Measurements from ENCODE around the gene CRISPLD2.
"Not testable (repeated sequence)": the region's sequence is repeated elsewhere in the genome, so short reads cannot be mapped to it uniquely, and the experiment has no call there.

Gene CRISPLD2

GRCh38 chr16:84839956-84840355 is 20.2 kb downstream of the CRISPLD2 start:
- no peak for DNase-seq (ENCODE audit: low read depth in 2 of 2)

DNA sequence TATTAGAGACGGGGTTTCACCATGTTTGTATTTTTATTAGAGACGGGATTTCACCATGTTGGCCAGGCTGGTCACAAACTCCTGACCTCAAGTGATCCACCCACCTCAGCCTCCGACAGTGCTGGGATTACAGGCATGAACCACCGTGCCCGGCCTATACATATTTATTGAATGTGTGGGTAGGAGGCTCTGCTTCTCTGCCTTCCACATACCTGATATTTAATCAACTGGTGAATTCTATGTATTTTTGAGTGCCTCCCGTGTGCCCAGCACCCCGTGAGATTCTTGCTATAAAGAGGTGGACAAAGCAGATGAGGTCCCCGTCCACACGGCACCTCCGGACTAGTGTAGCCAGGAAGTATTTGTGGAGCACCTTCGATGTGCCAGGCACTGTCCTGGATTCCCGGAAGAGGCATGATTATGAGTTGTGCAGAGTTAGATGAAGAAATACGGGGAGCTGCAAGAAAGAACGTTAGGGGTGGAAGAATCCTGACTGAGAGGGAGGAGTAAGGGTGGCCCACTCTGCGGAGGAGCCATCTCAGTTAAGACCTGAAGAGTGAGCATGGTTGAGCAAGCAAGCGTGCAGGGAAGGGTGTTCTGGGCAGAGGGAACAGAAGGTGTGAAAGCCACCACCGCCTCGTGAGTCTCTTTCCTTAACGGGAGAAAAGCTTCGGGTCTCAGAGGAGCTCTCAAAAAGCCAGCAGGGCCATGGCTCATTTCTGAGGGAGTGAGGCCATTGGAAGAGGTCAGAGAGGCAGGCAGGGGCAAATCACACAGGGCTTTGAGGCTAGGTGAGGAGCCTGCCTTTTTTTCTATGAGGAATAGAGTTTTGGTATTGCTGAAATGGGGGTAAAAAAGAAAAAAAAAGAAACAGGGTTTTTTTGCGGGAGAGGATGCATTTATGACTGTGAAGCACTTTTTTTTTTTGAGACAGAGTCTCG is 21.2 kb downstream of the CRISPLD2 start:
- DNase-seq (ENCODE audit: low read depth in 2 of 2): no peak

DNA sequence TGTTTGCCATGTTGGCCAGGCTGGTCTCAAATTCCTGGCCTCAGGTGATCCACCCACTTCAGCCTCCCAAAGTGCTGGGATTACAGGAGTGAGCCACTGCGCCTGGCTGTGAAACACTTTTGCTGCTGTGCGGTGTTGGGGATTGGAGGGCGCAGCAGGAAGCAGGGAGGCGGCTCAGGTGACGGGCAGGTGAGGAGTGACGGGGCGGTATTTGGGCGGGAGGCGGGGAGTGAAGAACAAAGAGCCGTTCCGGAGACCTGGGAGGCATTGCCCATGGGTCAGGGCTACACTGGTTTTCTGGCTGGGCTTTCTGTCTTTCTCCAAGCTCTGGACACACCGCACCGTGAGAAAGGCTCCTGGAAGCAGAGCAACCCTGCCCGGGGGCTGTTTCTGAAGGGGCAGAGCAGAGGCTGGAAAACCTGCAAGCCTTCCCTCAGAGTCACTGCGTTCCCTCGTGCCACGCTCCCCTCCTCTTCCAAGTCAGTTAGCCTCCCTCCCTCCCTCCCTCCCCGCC is 22.1 kb downstream of the CRISPLD2 start:
- no peak for DNase-seq (ENCODE audit: low read depth in 2 of 2)

DNA sequence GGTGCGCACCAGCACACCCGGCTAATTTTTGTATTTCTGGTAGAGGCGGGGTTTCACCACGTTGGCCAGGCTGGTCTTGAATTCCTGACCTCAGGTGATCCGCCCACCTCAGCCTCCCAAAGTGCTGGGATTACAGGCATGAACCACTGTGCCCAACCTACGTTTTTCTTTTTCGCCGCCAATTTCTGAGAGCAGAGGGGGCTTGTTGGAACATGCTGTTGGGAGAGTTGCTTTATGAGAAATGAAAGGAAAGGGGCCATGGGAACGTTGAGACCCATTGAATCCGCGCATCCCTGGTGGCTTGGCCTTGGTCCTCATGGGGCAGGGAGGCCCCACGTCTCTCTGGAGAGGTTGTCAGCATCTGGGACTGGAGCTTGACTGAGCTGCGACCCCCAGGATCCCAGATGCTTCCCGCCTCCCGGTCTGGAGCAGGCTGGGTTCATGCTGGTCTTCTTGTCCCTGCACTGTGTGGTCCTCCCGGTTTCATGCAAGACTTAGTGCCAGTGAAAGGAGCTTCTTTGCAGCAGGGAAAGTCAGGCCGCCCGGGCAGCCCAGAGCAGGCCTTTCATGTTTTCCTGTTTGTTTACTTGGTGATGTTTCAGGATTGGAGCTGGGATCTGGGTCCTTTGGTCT is 22.8 kb downstream of the CRISPLD2 start:
- no peak for DNase-seq (ENCODE audit: low read depth in 2 of 2)

GRCh38 chr16:84843149-84844048 is 23.6 kb downstream of the CRISPLD2 start:
- DNase-seq (ENCODE audit: low read depth in 2 of 2): no peak

- DNase-seq (ENCODE audit: low read depth in 2 of 2): no peak
Observed at GRCh38 chr16:84844049-84844350, 24.2 kb downstream of the CRISPLD2 start.

DNA sequence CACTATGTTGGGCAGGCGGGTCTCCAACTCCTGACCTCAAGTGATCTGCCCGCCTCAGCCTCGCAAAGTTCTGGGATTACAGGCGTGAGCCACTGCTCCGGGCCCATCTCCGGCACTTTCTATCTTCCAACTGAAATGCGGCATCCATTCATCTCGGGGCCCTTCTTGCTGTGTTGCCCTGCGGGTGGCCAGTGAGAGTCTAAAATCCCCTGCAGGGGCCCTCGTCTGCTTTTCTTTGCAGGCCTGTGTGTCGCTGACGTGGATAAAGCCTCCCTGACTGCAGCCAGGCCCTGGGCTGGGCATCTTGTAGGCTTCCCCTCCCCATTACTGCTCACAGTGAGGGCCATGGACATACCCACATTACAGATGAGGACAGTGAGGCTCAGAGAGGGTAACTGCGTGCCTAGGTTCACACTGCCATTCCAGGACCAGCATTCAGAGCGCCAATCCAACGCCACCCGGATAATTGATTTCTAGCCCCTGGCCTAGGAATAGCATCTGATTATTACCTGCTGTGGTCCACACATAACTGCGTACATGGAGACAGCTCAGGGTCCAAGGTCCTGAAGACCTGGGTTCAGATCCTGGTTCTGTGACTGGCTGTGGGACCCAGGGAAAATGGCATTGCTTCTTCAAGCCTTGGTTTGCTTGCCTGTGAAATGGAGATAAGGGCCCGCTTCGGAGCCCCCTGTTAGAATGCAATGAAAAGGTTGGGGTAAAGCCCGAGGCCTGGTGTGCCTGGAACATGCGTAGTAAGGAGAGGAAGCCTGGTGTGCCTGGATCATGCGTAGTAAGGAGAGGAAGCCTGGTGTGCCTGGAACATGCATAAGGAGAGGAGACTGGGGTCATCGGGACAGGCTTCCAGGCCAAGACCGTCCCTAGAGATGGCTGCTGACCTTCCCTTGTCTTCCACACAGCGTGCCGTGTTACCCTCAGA is 25.0 kb downstream of the CRISPLD2 start:
- DNase-seq (ENCODE audit: low read depth in 2 of 2): no peak

DNA sequence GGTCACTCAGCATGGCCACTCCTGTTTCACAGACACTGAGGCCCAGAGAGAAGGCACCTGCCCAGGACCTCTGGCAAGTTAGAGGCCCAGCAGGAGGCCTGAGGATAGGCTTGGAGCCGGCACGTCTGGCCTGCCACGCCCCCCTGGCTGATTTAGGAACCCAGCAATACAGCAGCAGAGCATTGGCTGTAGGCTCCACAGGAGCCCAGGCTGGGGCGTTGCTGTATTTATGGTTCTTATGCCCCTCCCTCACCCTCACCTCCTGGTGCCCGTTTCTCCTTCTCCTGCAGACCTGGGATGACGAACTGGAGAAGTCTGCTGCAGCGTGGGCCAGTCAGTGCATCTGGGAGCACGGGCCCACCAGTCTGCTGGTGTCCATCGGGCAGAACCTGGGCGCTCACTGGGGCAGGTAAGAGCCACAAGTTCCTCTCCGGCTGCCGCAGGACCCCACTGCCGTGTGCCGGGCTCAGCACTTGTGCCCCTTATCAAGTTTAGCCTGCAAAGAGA is 25.8 kb downstream of the CRISPLD2 start:
- DNase-seq (ENCODE audit: low read depth in 2 of 2): no peak

- no peak for DNase-seq (ENCODE audit: low read depth in 2 of 2)
Observed at GRCh38 chr16:84847564-84848355, 28.0 kb downstream of the CRISPLD2 start.

DNA sequence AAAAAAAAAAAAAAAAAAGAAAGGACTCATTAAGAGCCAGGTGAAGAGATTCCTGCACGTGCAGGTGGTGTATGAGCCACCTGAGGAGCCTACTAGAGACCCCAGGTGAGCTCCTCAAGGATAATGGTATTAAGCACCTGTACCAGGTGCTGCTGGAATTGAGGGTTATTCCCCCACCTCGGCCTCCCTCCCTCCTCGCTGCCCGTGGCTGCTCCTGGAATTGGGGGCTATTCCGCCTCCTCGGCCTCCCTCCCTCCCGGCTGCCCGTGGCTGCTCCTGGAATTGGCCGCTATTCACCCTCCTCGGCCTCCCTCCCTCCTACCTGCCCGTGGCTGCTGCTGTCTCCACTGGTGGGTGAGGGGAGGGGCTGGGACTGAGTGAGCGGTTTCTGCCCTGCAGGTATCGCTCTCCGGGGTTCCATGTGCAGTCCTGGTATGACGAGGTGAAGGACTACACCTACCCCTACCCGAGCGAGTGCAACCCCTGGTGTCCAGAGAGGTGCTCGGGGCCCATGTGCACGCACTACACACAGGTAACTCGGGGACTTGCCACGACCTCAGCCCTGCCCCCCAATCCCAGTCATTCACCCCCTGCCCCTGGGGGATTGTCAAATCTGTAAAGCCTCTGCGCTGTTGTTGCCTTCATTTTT is 29.3 kb downstream of the CRISPLD2 start:
- DNase-seq (ENCODE audit: low read depth in 2 of 2): no peak

DNA sequence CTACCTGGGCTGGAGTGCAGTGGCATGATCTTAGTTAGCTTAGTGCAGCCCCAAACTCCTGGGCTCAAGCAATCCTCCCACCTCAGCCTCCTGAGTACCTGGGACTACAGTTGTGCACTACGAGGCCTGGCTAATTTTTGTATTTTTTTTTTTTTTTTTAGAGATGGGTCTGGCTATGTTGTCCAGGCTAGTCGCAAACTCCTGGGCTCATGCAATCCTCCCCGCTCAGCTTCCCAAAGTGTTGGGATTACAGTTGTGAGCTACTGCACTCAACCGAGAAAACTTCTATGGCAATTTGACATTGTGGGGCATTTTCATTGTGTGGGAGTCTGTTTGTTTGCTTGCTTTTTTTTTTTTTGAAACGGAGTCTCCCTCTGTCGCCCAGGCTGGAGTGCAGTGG is 30.0 kb downstream of the CRISPLD2 start:
- DNase-seq (ENCODE audit: low read depth in 2 of 2): no peak

DNA sequence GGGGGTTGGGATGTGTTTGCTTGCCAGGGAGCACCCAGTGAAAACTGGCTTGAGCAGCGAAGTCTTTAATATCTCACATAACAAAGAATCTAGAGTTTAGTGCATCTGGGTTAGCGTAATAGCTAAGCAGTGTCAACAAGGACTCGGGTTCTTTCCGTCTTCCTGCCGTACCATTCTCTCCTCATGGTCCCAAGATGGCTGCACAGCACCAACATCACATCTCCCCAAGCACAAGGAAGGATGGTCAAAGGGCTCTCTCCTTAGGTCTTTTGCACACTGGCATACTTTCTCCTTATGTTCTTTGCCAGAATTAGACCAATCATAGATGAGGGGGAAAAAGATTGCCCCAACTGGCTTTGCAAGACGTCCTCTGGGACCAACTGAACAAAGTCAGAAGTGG is 30.9 kb downstream of the CRISPLD2 start:
- DNase-seq (ENCODE audit: low read depth in 2 of 2): no peak

DNA sequence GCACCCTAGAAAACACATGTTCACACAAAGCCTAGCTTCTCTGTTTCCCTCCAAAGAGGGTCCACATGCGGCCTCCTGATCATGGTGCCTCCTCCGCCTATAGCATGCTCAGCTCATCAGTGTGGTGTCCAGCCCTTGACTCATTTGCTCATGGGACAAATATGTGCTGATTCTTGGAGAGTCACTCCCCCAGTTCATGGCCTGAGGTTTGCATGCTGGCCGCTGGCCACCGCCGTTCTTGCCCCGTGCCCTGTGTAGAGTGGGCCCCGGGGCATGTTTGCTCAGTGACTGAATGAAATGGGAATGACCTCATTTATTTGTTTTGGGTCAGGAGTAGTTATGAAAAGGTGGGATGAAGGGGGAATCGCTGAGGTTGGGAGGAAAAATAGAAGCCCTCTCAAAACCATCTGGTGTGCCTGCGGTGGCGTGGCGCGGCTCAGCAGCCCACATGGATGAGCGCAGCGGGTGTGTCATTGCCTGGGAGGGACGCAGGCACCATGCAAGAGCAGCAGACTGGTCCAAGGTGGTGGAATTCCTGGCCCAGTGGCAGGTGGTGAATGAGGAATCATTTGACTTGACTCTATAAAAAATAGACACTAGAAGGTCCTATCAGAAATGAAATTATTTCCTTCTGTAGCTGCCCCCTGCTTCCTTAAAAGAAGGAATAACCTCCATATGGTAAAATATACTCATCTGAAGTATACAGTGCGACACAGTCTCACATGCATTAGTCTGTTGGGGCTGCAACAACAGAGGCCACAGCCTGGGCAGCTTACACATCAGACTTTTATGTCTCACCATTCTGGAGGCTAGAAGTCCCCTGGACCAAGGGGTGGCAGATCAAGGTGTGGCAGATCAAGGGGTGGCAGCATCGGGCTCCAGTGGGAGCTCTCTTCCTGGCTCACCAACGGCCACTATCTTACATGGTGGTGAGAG is 31.7 kb downstream of the CRISPLD2 start:
- DNase-seq (ENCODE audit: low read depth in 2 of 2): no peak

DNA sequence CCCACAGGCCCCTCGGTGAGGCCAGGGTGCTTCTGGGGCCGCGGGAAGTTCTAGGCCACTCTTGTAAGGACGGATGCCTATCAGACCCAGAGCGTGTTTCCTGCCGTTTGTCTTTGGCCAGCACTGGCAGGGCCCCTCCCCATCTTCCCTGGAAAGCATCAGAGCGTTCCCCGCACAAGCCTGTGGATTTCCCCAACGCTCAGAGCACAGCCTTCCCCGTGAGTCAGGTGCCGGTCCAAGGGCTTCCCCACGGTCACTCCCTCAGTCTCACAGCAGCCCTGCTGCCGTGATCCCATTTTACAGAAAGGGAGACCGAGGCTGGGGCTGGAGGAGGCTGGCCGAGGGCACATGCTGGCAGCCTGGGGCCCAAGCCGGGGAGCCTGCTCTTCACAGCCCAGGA is 33.7 kb downstream of the CRISPLD2 start:
- no peak for DNase-seq (ENCODE audit: low read depth in 2 of 2)

GRCh38 chr16:84854759-84855158 is 35.0 kb downstream of the CRISPLD2 start:
- DNase-seq (ENCODE audit: low read depth in 2 of 2): no peak

DNA sequence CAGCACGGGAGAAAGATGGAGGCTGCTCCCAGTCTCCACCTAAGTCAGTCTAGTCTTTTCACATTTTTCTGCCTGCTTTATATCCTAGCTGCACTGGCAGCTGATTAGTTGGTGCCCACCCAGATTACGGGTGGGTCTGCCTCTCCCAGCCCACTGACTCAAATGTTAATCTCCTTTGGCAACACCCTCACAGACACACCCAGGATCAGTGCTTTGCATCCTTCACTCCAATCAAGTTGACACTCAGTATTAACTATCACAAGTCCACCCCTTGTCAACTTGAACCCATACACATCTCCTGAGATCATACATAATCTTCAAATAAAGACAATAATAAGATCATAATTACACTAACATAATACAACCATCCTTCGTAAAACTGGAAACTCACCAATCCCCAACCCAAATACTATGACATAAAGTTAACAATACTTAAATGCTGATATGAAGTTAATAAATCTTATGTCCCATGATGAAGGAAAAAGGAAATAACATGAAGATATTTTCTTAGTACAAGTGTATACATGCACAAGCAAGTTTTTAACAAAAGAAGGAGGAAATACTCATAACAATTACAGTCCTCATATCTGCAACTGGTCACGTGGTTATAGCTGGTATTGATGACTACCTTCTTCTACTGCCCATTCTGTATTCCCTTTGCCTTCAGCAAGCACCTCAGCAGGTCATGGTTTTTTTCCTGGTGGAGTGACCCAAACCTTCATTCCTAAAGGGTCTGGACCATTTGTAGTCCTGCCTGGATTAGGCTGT is 35.8 kb downstream of the CRISPLD2 start:
- DNase-seq (ENCODE audit: low read depth in 2 of 2): not testable (repeated sequence)

GRCh38 chr16:84856203-84856581 is 36.4 kb downstream of the CRISPLD2 start:
- DNase-seq (ENCODE audit: low read depth in 2 of 2): not testable (repeated sequence)

- DNase-seq (ENCODE audit: low read depth in 2 of 2): not testable (repeated sequence)
Observed at GRCh38 chr16:84856811-84857210, 37.0 kb downstream of the CRISPLD2 start.

Data from stimulated activated CD4-positive, alpha-beta T cell treated with anti-CD3 and anti-CD28 coated beads, Interleukin-15, amount 100 ng/mL, for 48 hours (primary cell).